Activated effector memory CD4-positive, alpha-beta T cell treated with Interleukin-2 at 50 U/mL for 16 hours (primary cell): Measurements from ENCODE around the gene AUNIP.
"Not testable (repeated sequence)": the region's sequence is repeated elsewhere in the genome, so short reads cannot be mapped to it uniquely, and the experiment has no call there.

ENCODE experiments used
- DNase-seq: peaks from one replicate; pipeline ENCODE4 v3.0.0-alpha.2; 2020

Gene AUNIP

DNA sequence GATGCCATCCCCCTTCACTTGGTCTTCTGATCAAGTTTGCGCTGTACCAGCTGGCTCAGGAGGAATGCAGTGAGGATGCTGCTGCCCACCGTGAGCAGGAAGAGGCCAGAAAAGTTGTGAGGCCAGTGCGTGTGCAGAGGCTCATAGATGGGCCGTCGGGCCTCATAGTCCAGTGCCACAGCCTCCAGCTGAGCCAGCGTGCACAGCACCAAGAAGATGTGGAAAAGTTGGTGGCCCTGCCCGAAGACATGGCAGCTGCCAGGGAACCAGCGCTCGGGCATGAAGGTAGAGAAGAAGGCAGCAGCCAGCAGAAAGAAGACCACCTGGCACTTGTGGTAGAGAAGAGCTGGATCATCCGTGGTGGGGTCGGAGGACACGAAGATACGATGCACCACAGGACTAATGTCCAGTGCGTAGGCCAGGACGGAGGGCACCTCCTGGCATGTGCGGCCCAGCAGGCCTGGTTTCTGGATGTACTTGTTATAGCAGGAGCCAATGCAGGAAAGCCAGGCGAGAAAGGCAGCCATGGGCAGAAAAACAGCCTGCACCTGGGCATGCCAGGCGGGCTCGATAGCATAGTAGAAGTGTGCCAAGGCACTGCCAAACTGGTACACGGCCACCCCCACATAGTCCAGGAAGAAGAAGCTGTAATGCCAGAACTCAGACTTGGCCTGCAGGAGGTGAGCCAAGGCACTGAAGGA is 3.7 kb upstream of the AUNIP start:
- DNase-seq = no peak

DNA sequence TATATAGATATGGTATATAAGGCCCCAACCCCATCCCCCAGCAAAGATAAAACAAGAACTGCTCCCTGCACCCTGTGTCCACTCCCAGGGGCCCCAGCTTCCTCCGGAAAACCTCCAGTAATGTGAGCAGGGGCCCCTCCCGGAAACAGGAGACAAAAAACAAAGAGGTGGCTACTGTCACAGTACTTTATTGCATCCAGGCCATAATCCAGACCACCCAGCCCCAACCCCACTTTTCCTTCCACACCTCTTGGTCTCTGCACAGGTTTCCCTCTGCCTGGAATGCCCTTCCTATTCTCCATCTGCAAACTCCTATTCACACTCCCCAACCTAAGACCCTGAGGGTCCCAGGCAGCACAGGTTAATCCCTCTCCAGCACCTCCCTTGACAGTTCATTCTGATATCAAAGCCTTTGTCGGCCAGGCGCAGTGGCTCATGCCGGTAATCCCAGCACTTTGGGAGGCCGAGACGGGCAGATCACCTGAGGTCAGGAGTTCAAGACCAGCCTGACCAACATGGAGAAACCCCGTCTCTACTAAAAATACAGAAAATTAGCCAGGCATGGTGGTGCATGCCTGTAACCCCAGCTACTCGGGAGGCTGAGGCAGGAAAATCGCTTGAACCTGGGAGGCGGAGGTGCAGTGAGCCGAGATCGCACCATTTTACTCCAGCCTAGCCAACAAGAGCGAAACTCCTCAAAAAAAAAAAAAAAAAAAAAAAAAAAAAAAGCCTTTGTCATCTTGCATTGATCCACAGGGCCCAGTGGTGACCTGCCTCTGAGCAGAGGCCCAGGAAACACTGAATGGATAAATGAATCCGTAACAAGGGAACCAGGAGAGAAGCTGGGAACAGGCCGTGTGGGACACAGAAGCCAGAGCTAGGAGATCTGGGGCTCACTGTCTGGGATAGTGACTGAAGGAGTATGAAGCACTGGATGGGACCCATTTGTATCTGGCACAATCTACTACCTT is 2.3 kb upstream of the AUNIP start:
- no peak for DNase-seq

DNA sequence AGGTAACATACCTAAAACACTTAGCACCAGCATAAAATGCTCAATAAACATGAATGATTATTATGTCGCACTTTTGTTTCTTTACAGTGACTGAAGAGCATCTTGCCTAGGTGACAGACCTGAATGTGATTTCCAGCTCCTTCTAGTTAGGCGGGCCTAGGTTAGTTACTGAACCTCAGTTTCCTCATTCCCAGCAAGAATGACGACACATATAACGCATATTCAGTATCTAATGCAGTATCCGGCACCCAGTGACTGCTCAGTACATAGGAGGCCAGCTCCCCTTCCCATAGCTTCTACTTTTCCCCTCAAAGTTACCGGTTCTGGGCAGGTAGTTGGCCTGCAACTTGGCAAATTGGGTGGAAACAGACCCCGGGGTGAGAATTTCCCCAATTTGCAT is 763 bp downstream of the AUNIP start:
- no peak for DNase-seq

GRCh38 chr1:25856856-25857255 is 2.4 kb downstream of the AUNIP start:
- DNase-seq = no peak

DNA sequence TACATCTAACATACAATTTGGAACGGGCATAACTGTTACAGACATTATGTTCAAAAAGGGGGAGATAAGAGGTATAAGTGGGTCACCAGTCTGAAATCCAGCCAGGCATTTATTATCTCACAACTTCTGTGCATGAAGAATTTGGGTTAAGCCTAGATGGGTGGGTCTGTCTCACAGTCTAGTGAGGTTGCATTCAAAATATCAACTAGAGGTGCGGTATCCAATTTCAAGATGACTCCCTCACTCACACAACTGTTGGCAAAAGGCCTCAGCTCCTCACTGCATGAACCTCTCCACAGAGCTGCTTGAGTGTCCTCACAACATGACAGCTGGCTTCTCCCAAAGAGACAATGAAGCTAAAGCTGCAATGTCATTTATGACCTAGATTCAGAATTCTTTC is 4.7 kb downstream of the AUNIP start:
- no peak for DNase-seq

DNA sequence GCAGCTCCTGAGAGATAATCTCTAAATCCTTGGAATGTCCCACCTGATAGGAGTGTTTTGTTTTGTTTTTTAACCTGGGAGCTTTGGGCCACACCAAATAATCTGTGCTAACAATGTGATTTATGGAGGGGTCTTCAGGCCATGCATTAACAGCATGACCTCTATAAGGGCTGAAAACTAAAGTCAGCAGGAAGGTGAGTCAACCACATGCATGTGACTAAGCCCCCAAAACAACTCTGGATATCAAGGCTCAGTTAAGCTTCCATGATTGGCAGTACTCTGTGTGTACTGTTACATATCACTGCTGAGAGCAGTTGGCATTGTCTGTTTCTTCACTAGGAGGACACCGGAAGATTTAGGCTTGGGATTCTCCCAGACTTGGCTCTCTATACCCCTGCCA is 10.7 kb downstream of the AUNIP start:
- DNase-seq = no peak

DNA sequence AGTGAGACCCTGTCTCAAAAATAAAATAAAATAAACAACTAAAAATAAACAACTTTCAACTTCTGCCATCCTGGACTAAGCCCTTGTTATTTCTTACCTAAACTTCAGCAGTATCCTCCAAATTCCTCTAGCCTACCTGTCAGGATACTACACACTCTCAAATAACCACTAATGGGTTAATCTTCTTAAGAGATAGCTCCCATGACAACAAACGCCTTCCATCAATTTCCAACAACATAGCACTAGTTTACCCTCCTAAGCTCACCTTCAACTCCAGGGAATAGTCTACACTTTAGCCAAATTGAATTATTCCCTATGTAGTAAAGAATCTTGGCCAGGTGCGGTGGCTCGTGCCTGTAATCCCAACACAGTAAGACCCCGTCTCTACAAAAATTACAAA is 11.3 kb downstream of the AUNIP start:
- DNase-seq = no peak

GRCh38 chr1:25845664-25846063 is 13.6 kb downstream of the AUNIP start:
- DNase-seq = no peak

DNA sequence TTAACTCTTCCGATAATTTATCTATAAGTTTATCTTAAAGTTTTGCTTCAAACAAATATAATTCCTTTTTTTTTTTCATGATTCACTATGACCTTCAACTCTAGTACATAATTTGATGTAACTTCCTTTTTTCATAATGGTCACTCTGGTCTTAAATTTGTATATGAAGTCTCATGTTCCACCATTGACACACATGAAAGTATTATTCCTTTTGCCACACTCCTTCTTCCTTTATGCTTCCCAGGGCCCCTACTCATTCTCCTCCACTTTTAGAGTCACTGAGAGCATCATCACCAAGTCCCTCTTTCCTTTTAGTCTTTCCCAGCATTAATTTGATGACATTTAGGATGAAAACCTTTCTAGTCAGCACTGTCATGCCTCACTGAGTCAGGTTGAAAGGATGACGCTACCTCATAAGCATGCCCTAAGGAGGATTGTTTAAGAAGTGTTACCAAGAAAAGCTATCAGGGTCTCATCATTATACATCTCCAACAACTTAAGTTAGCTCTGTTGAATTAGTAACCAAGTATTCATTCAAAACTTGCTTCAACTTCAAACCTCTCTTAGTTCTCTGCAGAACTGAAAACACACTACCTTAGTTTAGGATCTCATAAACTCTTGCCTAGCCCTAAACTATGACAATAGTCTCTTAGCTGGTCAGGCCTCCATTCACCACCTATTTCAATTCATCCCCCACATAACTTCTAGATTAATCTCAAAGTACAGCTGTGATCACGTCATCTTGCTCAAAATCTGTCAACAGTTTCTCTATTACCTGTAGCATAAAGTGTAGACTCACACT is 14.5 kb downstream of the AUNIP start:
- DNase-seq = no peak

GRCh38 chr1:25843483-25843882 is 15.8 kb downstream of the AUNIP start:
- DNase-seq = no peak

DNA sequence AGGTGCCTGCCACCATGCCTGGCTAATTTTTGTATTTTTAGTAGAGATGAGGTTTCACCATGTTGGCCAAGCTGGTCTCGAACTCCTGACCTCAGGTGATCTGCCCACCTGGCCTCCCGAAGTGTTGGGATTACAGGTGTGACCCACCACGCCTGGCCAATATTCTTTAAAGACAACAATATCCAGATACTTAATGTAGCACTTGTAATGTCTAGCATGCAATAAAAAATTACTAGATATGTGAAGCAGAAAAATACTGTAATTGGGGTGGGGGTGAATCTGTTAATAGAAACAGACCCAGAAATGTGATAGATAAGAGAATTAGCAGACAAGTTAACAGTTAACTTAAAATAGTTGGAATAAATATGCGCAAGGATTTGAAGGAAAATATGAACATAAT is 19.4 kb downstream of the AUNIP start:
- DNase-seq = not testable (repeated sequence)

- DNase-seq = no peak
Measured at GRCh38 chr1:25837262-25837875, 21.9 kb downstream of the AUNIP start.

DNA sequence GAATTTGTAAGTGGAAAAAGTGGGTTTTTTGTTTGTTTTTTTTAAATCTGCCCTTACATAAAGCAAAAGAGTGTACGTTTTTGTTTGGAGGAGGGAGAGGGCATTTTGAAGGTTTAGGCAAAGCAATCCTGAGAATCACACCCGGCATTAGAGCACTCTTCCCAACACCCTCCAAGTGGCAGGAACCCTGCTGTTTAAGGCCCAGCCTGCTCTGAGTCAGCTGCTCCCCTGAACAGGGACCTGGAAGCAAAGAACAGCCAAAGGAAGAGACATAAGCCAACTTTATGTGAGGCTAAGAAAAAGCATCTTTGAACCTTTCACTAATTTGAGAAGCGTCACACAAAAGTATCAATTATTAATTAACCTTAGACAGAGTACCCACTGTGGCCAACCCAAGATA is 22.6 kb downstream of the AUNIP start:
- no peak for DNase-seq

- no peak for DNase-seq
Measured at GRCh38 chr1:25834894-25835293, 24.4 kb downstream of the AUNIP start.

DNA sequence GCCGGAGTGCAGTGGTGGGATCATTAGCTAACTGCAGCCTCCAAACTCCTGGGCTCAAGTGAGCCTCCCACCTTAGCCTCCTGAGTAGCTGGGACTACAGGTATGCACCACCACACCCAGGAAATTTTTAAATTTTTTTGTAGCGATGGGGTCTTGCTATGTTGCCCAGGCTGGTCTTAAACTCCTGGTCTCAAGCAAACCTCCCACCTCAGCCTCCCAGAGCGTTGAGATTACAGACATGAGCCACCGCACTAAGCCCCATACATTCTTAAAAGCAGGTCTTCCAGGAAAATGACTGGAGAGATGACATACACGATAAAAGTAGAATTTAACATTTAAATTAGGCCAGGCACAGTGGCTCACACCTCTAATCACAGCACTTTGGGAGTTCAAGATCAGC is 26.1 kb downstream of the AUNIP start:
- DNase-seq = no peak

DNA sequence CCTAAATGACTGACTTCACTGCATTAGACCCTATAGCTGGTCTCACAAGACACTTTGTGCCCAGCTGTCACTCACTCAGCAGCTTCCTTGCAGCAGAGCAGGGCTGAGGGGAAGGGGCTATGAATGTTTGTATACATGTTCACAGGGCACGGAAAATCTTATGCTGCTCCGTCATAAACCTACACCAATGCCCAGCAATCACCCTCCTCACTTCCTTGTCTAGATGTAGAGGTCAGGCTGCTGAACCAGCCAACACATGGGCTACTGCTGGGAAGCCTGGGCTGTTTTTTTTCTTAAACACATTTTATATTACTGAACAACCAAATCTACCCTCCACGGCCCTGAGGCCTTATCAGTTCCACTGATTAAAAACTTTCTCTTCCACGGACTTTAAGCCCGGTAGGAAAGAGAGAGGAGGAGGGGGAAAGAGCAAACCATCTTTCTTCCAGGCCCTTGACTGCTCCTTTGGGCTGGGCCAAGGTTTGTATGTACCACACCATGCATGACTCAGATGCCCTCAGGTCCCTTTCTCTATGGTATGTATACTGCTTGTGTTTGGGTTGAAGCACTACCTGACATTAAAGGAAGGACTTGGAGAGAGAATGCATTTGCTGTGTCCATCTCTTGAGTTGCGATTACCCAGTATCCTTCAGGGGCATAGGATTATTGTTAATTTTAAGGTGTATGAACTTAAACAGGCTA is 26.8 kb downstream of the AUNIP start:
- DNase-seq = no peak

GRCh38 chr1:25831569-25832196 is 27.6 kb downstream of the AUNIP start:
- no peak for DNase-seq

GRCh38 chr1:25829046-25829445 is 30.2 kb downstream of the AUNIP start:
- no peak for DNase-seq

- DNase-seq = no peak
Measured at GRCh38 chr1:25828491-25828890, 30.8 kb downstream of the AUNIP start.

GRCh38 chr1:25826571-25826970 is 32.7 kb downstream of the AUNIP start:
- no peak for DNase-seq

- DNase-seq = no peak
Measured at GRCh38 chr1:25825605-25826004, 33.7 kb downstream of the AUNIP start.

- DNase-seq = no peak
Measured at GRCh38 chr1:25821630-25822091, 37.6 kb downstream of the AUNIP start.
